Trophoblast cell (in vitro differentiated cells and primary cell): ENCODE data around the gene SERPIND1.

Experiments
- DNase-seq, 2 donors: peaks; one replicate each; pipeline ENCODE4 v3.0.0-alpha.2; 2016
- H2AFZ ChIP-seq: 2 replicates; pipeline ENCODE4 v1.6.1; 2013; ENCODE audit warnings: low read length, moderate library complexity, mild to moderate bottlenecking; ENCODE audit not compliant: insufficient read depth, poor library complexity
- H2AK5ac ChIP-seq: 2 replicates; pipeline ENCODE4 v1.6.1; 2013; ENCODE audit warnings: mild to moderate bottlenecking, low read length
- H2BK120ac ChIP-seq: 2 replicates; pipeline ENCODE4 v1.6.1; 2013; ENCODE audit warnings: low read length, mild to moderate bottlenecking, moderate library complexity; ENCODE audit not compliant: insufficient read depth, poor library complexity
- H2BK12ac ChIP-seq: 2 replicates; pipeline ENCODE4 v1.6.1; 2013; ENCODE audit warnings: mild to moderate bottlenecking, low read length, moderate library complexity
- H2BK5ac ChIP-seq: 2 replicates; pipeline ENCODE4 v1.6.1; 2013; ENCODE audit warnings: low read length, low read depth, moderate library complexity, mild to moderate bottlenecking; ENCODE audit not compliant: poor library complexity
- H3K14ac ChIP-seq: 2 replicates; pipeline ENCODE4 v1.6.1; 2013; ENCODE audit warnings: mild to moderate bottlenecking, low read length
- H3K18ac ChIP-seq: 2 replicates; pipeline ENCODE4 v1.6.1; 2013; ENCODE audit warnings: mild to moderate bottlenecking, low read length
- H3K23ac ChIP-seq: 2 replicates; pipeline ENCODE4 v1.6.1; 2013; ENCODE audit warnings: low read length
- H3K27ac ChIP-seq: 2 replicates; pipeline ENCODE4 v1.5.1; 2013; ENCODE audit warnings: low read depth, mild to moderate bottlenecking, inconsistent platforms, low read length, moderate library complexity
- H3K27me3 ChIP-seq: 2 replicates; pipeline ENCODE4 v1.6.1; 2013; ENCODE audit warnings: inconsistent platforms, mild to moderate bottlenecking, low read length, moderate library complexity; ENCODE audit not compliant: insufficient read depth
- H3K36me3 ChIP-seq, 2 experiments: 1 replicate in 1 of 2; 2 replicates in 1 of 2; pipeline ENCODE4 v1.6.1; 2013; ENCODE audit warnings: low read length in 2 of 2, mild to moderate bottlenecking in 2 of 2, moderate library complexity in 1 of 2; ENCODE audit not compliant: insufficient read depth in 2 of 2, control insufficient read depth in 1 of 2
- H3K4ac ChIP-seq: 2 replicates; pipeline ENCODE4 v1.6.1; 2013; ENCODE audit warnings: low read depth, mild to moderate bottlenecking, low read length, moderate library complexity
- H3K4me1 ChIP-seq, 2 experiments: 1 replicate in 1 of 2; 2 replicates in 1 of 2; pipeline ENCODE4 v1.6.1; 2013; ENCODE audit warnings: low read length in 2 of 2, mild to moderate bottlenecking in 2 of 2, moderate library complexity in 1 of 2; ENCODE audit not compliant: insufficient read depth in 2 of 2, control insufficient read depth in 1 of 2
- H3K4me2 ChIP-seq: 2 replicates; pipeline ENCODE4 v1.6.1; 2013; ENCODE audit warnings: inconsistent platforms, mild to moderate bottlenecking, low read length, moderate library complexity
- H3K4me3 ChIP-seq: 2 replicates; pipeline ENCODE4 v1.5.1; 2013; ENCODE audit warnings: mild to moderate bottlenecking, low read depth, low read length, inconsistent platforms
- H3K79me1 ChIP-seq: one replicate; pipeline ENCODE4 v1.6.1; 2013; ENCODE audit warnings: low read length
- H3K79me2 ChIP-seq: 2 replicates; pipeline ENCODE4 v1.6.1; 2013; ENCODE audit warnings: low read length, mild to moderate bottlenecking; ENCODE audit not compliant: control insufficient read depth, insufficient read depth, poor library complexity
- H3K9ac ChIP-seq: 2 replicates; pipeline ENCODE4 v1.6.1; 2013; ENCODE audit warnings: mild to moderate bottlenecking, low read length
- H3K9me3 ChIP-seq: 2 replicates; pipeline ENCODE4 v1.6.1; 2013; ENCODE audit warnings: low read depth, mild to moderate bottlenecking, control low read depth, inconsistent platforms, low read length; ENCODE audit not compliant: insufficient read depth
- H4K12ac ChIP-seq: 2 replicates; pipeline ENCODE4 v1.6.1; 2013; ENCODE audit warnings: low read depth, mild to moderate bottlenecking, low read length, moderate library complexity
- H4K8ac ChIP-seq: 2 replicates; pipeline ENCODE4 v1.6.1; 2013; ENCODE audit warnings: low read depth, mild to moderate bottlenecking, low read length, moderate library complexity
- H4K91ac ChIP-seq: one replicate; pipeline ENCODE4 v1.6.1; 2013; ENCODE audit warnings: low read depth, mild to moderate bottlenecking, low read length, moderate library complexity
- WGBS: extraction: QIAGEN DNeasy Blood & Tissue Kit; methylation state at CpG from one replicate; pipeline ENCODE4 v1.1.7; 2013; ENCODE audit warnings: missing lambda C conversion rate; ENCODE audit not compliant: insufficient read length, insufficient coverage; ENCODE audit errors: extremely low coverage; 5-methylcytosine and 5-hydroxymethylcytosine counted together

Gene SERPIND1

GRCh38 chr22:20834725-20835124 lies 60.8 kb downstream of the SERPIND1 start:
- Histone ChIP-seq H4K12ac (no peak overlapping the region), H3K14ac (no peak overlapping the region), H3K23ac (no peak overlapping the region), H4K91ac (no peak overlapping the region), H3K18ac (no peak overlapping the region), H2AFZ (no peak overlapping the region), H3K27me3 (no peaks in the 10 kb centered on the region), H3K4me1 (no peaks in the 10 kb centered on the region), H3K79me2 (no peaks in the 10 kb centered on the region), H3K9ac (no peak overlapping the region), H4K8ac (no peak overlapping the region), H3K4me3 (no peak overlapping the region), H3K27ac (no peak overlapping the region), H2BK5ac (peak overlapping the region; percentile 25), H2AK5ac (no peak overlapping the region), H2BK12ac (no peak overlapping the region), H3K36me3 (peaks cover 8 to 13% of the 10 kb centered on the region in 2 experiments), H3K4me2 (no peak overlapping the region), H3K79me1 (no peaks in the 10 kb centered on the region), H3K4ac (no peak overlapping the region), H3K9me3 (no peaks in the 10 kb centered on the region), H2BK120ac (no peak overlapping the region)
- WGBS: no CpG with 5 or more reads among the region's 3 CpGs
- DNase-seq: no peak
